Smooth muscle cell (in vitro differentiated cells): ENCODE data around the gene SLC26A6. TPM values are rescaled to one million over a fixed set of nuclear protein-coding genes. Genes with fewer than 3 reads are reported as not detected.
A peak's percentile ranks its signal among the peaks of the same experiment; 100 is the strongest.

Experiments used
- DNase-seq: peaks from one replicate; lab custom pipeline; 2025; ENCODE audit not compliant: unreplicated experiment; lab: John Stamatoyannopoulos, UW
- H2AFZ ChIP-seq: fragments of 200-600 bp; sonication (generic); 2 replicates; pipeline ENCODE4 v1.6.0; 2016; ENCODE audit warnings: antibody characterized with exemption, low read depth, mild to moderate bottlenecking
- H3F3A ChIP-seq: fragments of 200-600 bp; sonication (generic); 2 replicates; pipeline ENCODE4 v1.6.0; 2017; ENCODE audit warnings: antibody characterized with exemption, low read depth
- H3K27ac ChIP-seq: fragments of 200-600 bp; sonication (generic); 2 replicates; pipeline ENCODE4 v1.5.1; 2016; ENCODE audit warnings: low read depth, mild to moderate bottlenecking
- H3K27me3 ChIP-seq: fragments of 200-600 bp; sonication (generic); 2 replicates; pipeline ENCODE4 v1.6.1; 2016; ENCODE audit warnings: low read depth, mild to moderate bottlenecking
- H3K36me3 ChIP-seq: fragments of 200-600 bp; sonication (generic); 2 replicates; pipeline ENCODE4 v1.5.1; 2016; ENCODE audit warnings: low read depth
- H3K4me1 ChIP-seq: fragments of 200-600 bp; sonication (generic); 2 replicates; pipeline ENCODE4 v1.5.1; 2016; ENCODE audit warnings: low read depth
- H3K4me2 ChIP-seq: fragments of 200-600 bp; sonication (generic); 2 replicates; pipeline ENCODE4 v1.6.0; 2016; ENCODE audit warnings: mild to moderate bottlenecking
- H3K4me3 ChIP-seq: fragments of 200-600 bp; sonication (generic); 2 replicates; pipeline ENCODE4 v1.5.1; 2016; ENCODE audit warnings: mild to moderate bottlenecking
- H3K79me2 ChIP-seq: fragments of 200-600 bp; sonication (generic); 2 replicates; pipeline ENCODE4 v1.6.0; 2016; ENCODE audit warnings: low read depth, mild to moderate bottlenecking
- H3K9ac ChIP-seq: fragments of 200-600 bp; sonication (generic); 2 replicates; pipeline ENCODE4 v1.6.0; 2016; ENCODE audit warnings: low read depth
- H3K9me3 ChIP-seq: fragments of 200-600 bp; sonication (generic); replicated peaks from 2 replicates; pipeline ENCODE4 v1.5.1; 2016; ENCODE audit warnings: low read depth
- H4K20me1 ChIP-seq: fragments of 200-600 bp; sonication (generic); 2 replicates; pipeline ENCODE4 v1.6.0; 2016; ENCODE audit warnings: low read depth
- WGBS: methylation state at CpG from one replicate; pipeline ENCODE4 v1.1.7; 2016; ENCODE audit warnings: low lambda C conversion rate; 5-methylcytosine and 5-hydroxymethylcytosine counted together
- polyA plus RNA-seq: library from polyadenylated mRNA; unstranded; fragments of >200 nt; fragmentation: Nextera tagmentation; extraction: Ambion mirVana; gene quantifications from 2 replicates; pipeline ENCODE4 v1.2.1, GENCODE V29; 2016
- total RNA-seq: library from RNA; depleted of rRNA; stranded (reverse); fragments of >200 nt; gene quantifications from 2 replicates; pipeline ENCODE4 v1.2.3, GENCODE V29; 2014
- TF ChIP-seq, protein P1 (sequence below): fragments of 200-600 bp; sonication (generic); IDR thresholded peaks from 2 replicates; pipeline ENCODE4 v1.5.1; 2017; ENCODE audit warnings: borderline replicate concordance, mild to moderate bottlenecking, antibody characterized with exemption; ENCODE audit not compliant: insufficient read depth, poor library complexity, severe bottlenecking

SLC26A6 gene
- total and polyA plus RNA-seq, 2 experiments from 2014 or later: 28.4 to 34.8 TPM

GRCh38 chr3:48637305-48637704, 2.0 kb upstream of the SLC26A6 start:
- DNase-seq: no peak
- H3K9me3 ChIP-seq: no peaks in the 10 kb centered on the region
- 74% methylated on average over 6 of the region's 6 CpGs for WGBS
- no peak overlapping the region for H3K4me3 ChIP-seq
- no peak overlapping the region for H3K4me2 ChIP-seq
- H3K27ac ChIP-seq: no peak overlapping the region
- TF ChIP-seq, protein P1, sequence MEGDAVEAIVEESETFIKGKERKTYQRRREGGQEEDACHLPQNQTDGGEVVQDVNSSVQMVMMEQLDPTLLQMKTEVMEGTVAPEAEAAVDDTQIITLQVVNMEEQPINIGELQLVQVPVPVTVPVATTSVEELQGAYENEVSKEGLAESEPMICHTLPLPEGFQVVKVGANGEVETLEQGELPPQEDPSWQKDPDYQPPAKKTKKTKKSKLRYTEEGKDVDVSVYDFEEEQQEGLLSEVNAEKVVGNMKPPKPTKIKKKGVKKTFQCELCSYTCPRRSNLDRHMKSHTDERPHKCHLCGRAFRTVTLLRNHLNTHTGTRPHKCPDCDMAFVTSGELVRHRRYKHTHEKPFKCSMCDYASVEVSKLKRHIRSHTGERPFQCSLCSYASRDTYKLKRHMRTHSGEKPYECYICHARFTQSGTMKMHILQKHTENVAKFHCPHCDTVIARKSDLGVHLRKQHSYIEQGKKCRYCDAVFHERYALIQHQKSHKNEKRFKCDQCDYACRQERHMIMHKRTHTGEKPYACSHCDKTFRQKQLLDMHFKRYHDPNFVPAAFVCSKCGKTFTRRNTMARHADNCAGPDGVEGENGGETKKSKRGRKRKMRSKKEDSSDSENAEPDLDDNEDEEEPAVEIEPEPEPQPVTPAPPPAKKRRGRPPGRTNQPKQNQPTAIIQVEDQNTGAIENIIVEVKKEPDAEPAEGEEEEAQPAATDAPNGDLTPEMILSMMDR: no peak
- no peak overlapping the region for H3K9ac ChIP-seq
- no peak overlapping the region for H2AFZ ChIP-seq
- H3K27me3 ChIP-seq: no peaks in the 10 kb centered on the region
- H4K20me1 ChIP-seq: peaks cover 23% of the 10 kb centered on the region
- peaks cover 6% of the 10 kb centered on the region for H3K79me2 ChIP-seq
- no peaks in the 10 kb centered on the region for H3K36me3 ChIP-seq
- peaks cover 8% of the 10 kb centered on the region for H3K4me1 ChIP-seq
- no peaks in the 10 kb centered on the region for H3F3A ChIP-seq

DNA sequence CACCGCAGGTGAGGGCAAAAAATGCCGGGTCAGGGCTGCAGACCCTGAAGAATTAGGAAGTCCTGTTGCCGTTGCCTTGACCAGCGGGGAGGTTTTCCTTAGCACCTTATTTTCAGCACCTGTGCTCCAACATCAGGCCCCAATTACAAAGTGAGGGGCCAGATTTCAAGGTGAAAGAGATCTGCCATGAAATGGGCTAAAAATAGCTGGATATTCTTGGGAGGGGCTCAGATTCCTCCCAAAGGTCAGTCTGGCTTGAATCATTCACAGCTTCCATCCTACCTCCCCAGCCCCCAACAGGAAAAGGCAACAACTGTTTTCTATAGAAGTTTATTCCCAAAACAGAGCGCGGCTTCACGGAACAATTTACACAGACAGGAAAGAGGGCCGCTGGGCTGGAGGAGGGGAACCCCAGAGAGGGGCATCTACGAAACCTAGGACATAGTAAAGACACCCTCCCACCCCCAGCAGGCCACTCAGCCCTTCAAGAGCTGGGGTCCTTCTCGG, 941 bp upstream of the SLC26A6 start:
- H3K27me3 ChIP-seq: no peaks in the 10 kb centered on the region
- no peak for DNase-seq
- no peaks in the 10 kb centered on the region for H3K36me3 ChIP-seq
- H3K27ac ChIP-seq: no peak overlapping the region
- TF ChIP-seq, protein P1: no peak
- peak overlapping the region; percentile 81 for H3K4me3 ChIP-seq
- 17% methylated on average over 10 of the region's 10 CpGs for WGBS
- H3K9me3 ChIP-seq: no peaks in the 10 kb centered on the region
- peaks cover 8% of the 10 kb centered on the region for H3K4me1 ChIP-seq
- H3K9ac ChIP-seq: peak overlapping the region; percentile 18
- no peaks in the 10 kb centered on the region for H3F3A ChIP-seq
- H2AFZ ChIP-seq: peak overlapping the region; percentile 12
- H3K79me2 ChIP-seq: peaks cover 6% of the 10 kb centered on the region
- peak overlapping the region; percentile 94 for H3K4me2 ChIP-seq
- peaks cover 24% of the 10 kb centered on the region for H4K20me1 ChIP-seq

DNA sequence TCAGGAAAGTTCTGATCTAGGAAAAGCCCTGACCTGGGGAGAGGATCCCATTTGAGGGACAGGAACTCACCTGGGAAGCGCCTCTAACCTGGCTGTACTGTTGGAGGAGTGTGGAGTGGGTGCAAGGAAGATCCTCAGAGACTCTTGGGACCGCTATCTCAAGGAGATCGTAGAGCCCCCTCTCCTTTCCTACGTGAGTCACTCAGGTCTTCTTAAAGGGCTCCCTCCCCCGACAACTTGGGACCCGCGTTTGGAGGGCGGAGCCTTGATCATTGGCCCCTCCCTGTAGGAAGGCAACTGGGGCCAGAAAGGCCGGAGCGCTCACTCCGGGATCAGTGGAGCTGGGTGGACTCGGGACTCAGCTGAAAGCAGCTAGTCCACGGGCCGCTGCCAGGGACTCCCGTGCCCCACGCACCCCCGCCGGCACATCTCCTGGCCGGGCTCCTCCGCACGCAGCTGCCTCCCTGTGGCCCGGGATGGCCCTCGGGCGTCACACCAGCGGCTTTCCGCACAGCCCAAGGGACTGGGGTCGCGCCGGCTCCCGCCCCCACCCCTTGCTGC, 520 bp downstream of the SLC26A6 start:
- no peak overlapping the region for H3K27ac ChIP-seq
- H3F3A ChIP-seq: no peaks in the 10 kb centered on the region
- H2AFZ ChIP-seq: peak overlapping the region; percentile 58
- WGBS: 2% methylated on average over 20 of the region's 30 CpGs
- no peaks in the 10 kb centered on the region for H3K27me3 ChIP-seq
- H3K79me2 ChIP-seq: peaks cover 6% of the 10 kb centered on the region
- no peaks in the 10 kb centered on the region for H3K36me3 ChIP-seq
- peaks cover 24% of the 10 kb centered on the region for H4K20me1 ChIP-seq
- peak overlapping the region; percentile 94 for H3K4me2 ChIP-seq
- peak; percentile 45 for DNase-seq
- no peaks in the 10 kb centered on the region for H3K9me3 ChIP-seq
- H3K4me3 ChIP-seq: peak overlapping the region; percentile 81
- H3K9ac ChIP-seq: peak overlapping the region; percentile 65
- peaks cover 8% of the 10 kb centered on the region for H3K4me1 ChIP-seq
- TF ChIP-seq, protein P1: no peak

- Histone ChIP-seq H3K4me1 (peaks cover 8% of the 10 kb centered on the region), H3K79me2 (peaks cover 6% of the 10 kb centered on the region), H3K27ac (no peak overlapping the region), H3K9me3 (no peaks in the 10 kb centered on the region), H3K4me3 (peak overlapping the region; percentile 81), H2AFZ (no peak overlapping the region), H3K36me3 (no peaks in the 10 kb centered on the region), H3K27me3 (no peaks in the 10 kb centered on the region), H3F3A (no peaks in the 10 kb centered on the region), H4K20me1 (peaks cover 24% of the 10 kb centered on the region), H3K4me2 (peak overlapping the region; percentile 94), H3K9ac (no peak overlapping the region)
- DNase-seq: no peak
- 89% methylated on average over 2 of the region's 2 CpGs for WGBS
- TF ChIP-seq, protein P1: no peak
Measured at GRCh38 chr3:48633743-48634142, 1.5 kb downstream of the SLC26A6 start.
